AG04450 (cell line): ENCODE measurements around the gene NBAS. TPM values are rescaled to one million over a fixed set of nuclear protein-coding genes. Genes with fewer than 3 reads are reported as not detected.
"Not testable (repeated sequence)": the region's sequence is repeated elsewhere in the genome, so short reads cannot be mapped to it uniquely, and the experiment has no call there.

Experiments used
- CTCF ChIA-PET: fragments of 300-600, 350-600 bp; formaldehyde crosslinking; extraction: SDS; loops from one replicate; lab custom pipeline; 2022; ENCODE audit warnings: antibody characterized with exemption, inconsistent platforms; lab: Charles Lee
- POLR2A ChIA-PET: fragments of 350-600 bp; formaldehyde crosslinking; extraction: SDS; loops from one replicate; lab custom pipeline; 2021; ENCODE audit warnings: antibody characterized with exemption, inconsistent platforms; lab: Yijun Ruan, JAX
- DNase-seq: peaks from one replicate; pipeline ENCODE4 v3.0.0-alpha.2; 2011; ENCODE audit warnings: low read depth, low spot score
- H3K27ac ChIP-seq: one replicate; pipeline ENCODE4 v1.5.1; 2012; ENCODE audit warnings: low read depth, low read length, control low read depth
- H3K27me3 ChIP-seq: one replicate; pipeline ENCODE4 v1.6.0; 2012; ENCODE audit warnings: low read length; ENCODE audit not compliant: control insufficient read depth, insufficient read depth
- H3K4me3 ChIP-seq: 2 replicates; pipeline ENCODE4 v1.5.1; 2011; ENCODE audit warnings: mild to moderate bottlenecking, low read depth, low read length, control low read depth
- H3K9me3 ChIP-seq: 2 replicates; pipeline ENCODE4 v1.5.1; 2012; ENCODE audit warnings: low read length; ENCODE audit not compliant: control insufficient read depth, insufficient read depth
- CTCF ChIP-seq: IDR thresholded peaks from 2 replicates; pipeline ENCODE4 v1.5.1; 2011; ENCODE audit warnings: low read depth, low read length, control low read depth, inconsistent platforms
- polyA plus RNA-seq: library from polyadenylated mRNA; depleted of rRNA; stranded (reverse); fragments of >200 nt; gene quantifications from 2 replicates; pipeline ENCODE4 v1.2.3, GENCODE V29; 2011

The NBAS gene
- polyA plus RNA-seq, 1 experiment = 45.0 TPM

GRCh38 chr2:15410884-15411283 lies 150.2 kb downstream of the NBAS start:
- POLR2A ChIA-PET = no interaction called here
- no peak for TF ChIP-seq CTCF
- H3K9me3 ChIP-seq = no peaks in the 10 kb centered on the region
- H3K27me3 ChIP-seq = no peaks in the 10 kb centered on the region
- H3K4me3 ChIP-seq = no peak overlapping the region
- no peak overlapping the region for H3K27ac ChIP-seq
- no peak for DNase-seq
- CTCF ChIA-PET = no interaction called here

DNA sequence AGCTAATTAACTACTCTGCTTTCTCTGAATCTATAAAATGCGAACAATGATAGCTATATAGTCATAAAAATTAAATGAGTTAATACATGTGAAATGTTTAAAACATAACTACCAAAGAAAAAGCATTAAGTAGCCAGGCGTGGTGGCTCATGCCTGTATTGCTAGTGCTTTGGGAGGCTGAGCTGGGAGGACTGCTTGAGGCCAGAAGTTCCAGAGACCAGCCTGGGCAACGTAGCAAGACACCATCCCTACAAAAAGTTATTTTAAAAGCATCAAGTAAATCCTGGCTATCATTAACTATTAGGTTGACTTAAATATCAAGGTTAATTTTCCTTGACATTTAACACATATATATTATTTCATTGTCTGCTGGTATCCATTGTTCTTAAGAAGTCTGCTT lies 152.4 kb downstream of the NBAS start:
- TF ChIP-seq CTCF = no peak
- Histone ChIP-seq H3K27ac (no peak overlapping the region), H3K4me3 (no peak overlapping the region), H3K27me3 (no peaks in the 10 kb centered on the region), H3K9me3 (no peaks in the 10 kb centered on the region)
- ChIA-PET CTCF (no interaction called here), POLR2A (no interaction called here)
- DNase-seq = no peak

DNA sequence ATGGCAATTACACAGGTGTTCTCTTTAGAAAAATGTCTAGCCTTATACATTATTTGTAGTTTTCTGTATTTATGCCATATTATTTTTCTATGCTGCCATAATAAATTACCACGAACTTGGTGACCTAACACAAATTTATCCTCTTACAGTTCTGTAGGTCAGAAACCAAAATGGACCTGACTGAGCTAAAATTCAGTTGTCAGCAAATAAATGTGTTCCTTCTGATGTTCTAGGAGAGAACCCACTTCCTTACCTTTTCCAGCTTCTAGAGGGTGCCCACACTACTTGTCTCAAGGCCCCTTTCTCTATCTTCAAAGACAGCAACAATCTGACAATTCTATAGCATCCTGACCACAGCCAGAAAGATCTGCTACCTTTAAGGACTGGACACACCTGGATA lies 153.5 kb downstream of the NBAS start:
- no peaks in the 10 kb centered on the region for H3K27me3 ChIP-seq
- no peaks in the 10 kb centered on the region for H3K9me3 ChIP-seq
- no peak for TF ChIP-seq CTCF
- ChIA-PET CTCF (no interaction called here), POLR2A (no interaction called here)
- DNase-seq = no peak
- no peak overlapping the region for H3K27ac ChIP-seq
- no peak overlapping the region for H3K4me3 ChIP-seq

DNA sequence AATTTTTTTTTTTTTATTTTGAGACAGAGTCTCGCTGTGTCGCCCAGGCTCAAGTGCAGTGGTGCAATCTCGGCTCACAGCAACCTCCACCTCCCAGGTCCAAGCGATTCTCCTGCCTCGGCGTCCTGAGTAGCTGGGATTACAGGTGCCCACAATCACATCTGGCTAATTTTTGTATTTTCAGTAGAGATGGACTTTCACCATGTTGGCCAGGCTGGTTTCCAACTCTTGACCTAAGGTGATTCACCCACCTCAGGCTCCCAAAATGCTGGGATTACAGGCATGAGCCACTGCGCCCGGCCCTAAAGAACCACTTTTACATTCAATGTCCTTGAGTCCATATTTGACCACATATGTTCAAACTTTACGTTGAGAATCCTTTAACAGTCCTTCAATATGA lies 156.6 kb downstream of the NBAS start:
- POLR2A ChIA-PET, DNase-seq, CTCF ChIA-PET, H3K4me3 ChIP-seq, H3K9me3 ChIP-seq, H3K27ac ChIP-seq, H3K27me3 ChIP-seq: not testable (repeated sequence)

GRCh38 chr2:15400240-15400826 lies 160.8 kb downstream of the NBAS start:
- POLR2A ChIA-PET = no interaction called here
- no peak overlapping the region for H3K27ac ChIP-seq
- DNase-seq = no peak
- H3K9me3 ChIP-seq = no peaks in the 10 kb centered on the region
- TF ChIP-seq CTCF = no peak
- CTCF ChIA-PET = no interaction called here
- no peak overlapping the region for H3K4me3 ChIP-seq
- H3K27me3 ChIP-seq = no peaks in the 10 kb centered on the region

DNA sequence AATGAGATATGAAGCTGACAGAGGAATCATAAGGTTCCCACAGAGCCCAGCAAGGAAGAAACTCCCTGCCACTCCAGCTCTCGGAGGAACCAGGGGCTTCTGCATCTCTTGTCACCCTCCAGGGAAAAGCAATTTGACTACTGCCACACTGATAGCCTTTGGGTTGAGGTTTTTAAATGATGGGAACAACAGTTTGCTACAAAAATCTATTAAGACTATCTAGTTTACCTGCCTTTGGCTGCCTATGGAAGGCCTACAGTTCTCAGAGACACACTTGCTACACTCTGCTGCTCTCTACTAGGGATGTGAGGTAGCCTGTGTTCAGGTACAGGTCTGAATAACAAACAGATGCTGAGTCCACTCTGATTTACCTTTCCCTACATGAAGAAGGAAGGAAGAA lies 161.9 kb downstream of the NBAS start:
- Histone ChIP-seq H3K27ac (no peak overlapping the region), H3K9me3 (no peaks in the 10 kb centered on the region), H3K27me3 (no peaks in the 10 kb centered on the region), H3K4me3 (no peak overlapping the region)
- no peak for DNase-seq
- POLR2A ChIA-PET = no interaction called here
- CTCF ChIA-PET = no interaction called here
- no peak for TF ChIP-seq CTCF
